H1 (cell line): ENCODE measurements around the gene MALT1. TPM values are rescaled to one million over a fixed set of nuclear protein-coding genes. Genes with fewer than 3 reads are reported as not detected.

ENCODE experiments used
- CTCF ChIP-seq, 3 experiments: IDR thresholded peaks; 1 replicate in 2 of 3; 2 replicates in 1 of 3; pipeline versions ENCODE4 v1.5.1 to v1.6.1; 2011; ENCODE audit warnings: low read length in 3 of 3, mild to moderate bottlenecking in 3 of 3, inconsistent platforms in 2 of 3, low read depth in 1 of 3, moderate library complexity in 1 of 3; ENCODE audit not compliant: insufficient read depth in 1 of 3; ENCODE audit errors: control extremely low read depth in 1 of 3
- HDAC2 ChIP-seq, 2 experiments: fragments of 300-600 bp in 1 of 2; sonication (generic) in 1 of 2; IDR thresholded peaks; 2 replicates each; pipeline ENCODE4 v1.6.1; 2011 to 2012; ENCODE audit warnings: low read depth in 2 of 2, low read length in 2 of 2, mild to moderate bottlenecking in 2 of 2, moderate library complexity in 2 of 2, borderline replicate concordance in 1 of 2, inconsistent platforms in 1 of 2
- NANOG ChIP-seq: IDR thresholded peaks from 2 replicates; pipeline ENCODE4 v1.6.1; 2011; ENCODE audit warnings: low read length, low read depth, mild to moderate bottlenecking, inconsistent platforms; ENCODE audit not compliant: insufficient read depth, poor library complexity, severe bottlenecking
- POLR2A ChIP-seq, 2 experiments: IDR thresholded peaks; 1 replicate in 1 of 2; 2 replicates in 1 of 2; pipeline ENCODE4 v1.6.1; 2011; ENCODE audit warnings: low read depth in 2 of 2, low read length in 2 of 2, mild to moderate bottlenecking in 2 of 2; ENCODE audit errors: control extremely low read depth in 1 of 2
- POU5F1 ChIP-seq: IDR thresholded peaks from 2 replicates; pipeline ENCODE4 v1.6.1; 2011; ENCODE audit warnings: low read depth, mild to moderate bottlenecking, low read length, moderate library complexity
- SRF ChIP-seq: IDR thresholded peaks from 2 replicates; pipeline ENCODE4 v1.6.1; 2011; ENCODE audit warnings: mild to moderate bottlenecking, low read depth, low read length, moderate library complexity
- polyA plus RNA-seq, 7 experiments: library from polyadenylated mRNA; depleted of rRNA in 3 of 7; stranded (reverse) in 5 of 7; unstranded in 2 of 7; fragments of >200 nt in 5 of 7; fragments of 200-250 nt in 2 of 7; gene quantifications; 1 replicate in 5 of 7; 2 replicates in 1 of 7; 4 replicates in 1 of 7; pipeline versions ENCODE4 v1.2.1 to v1.2.3, GENCODE V29; 2011 to 2013; ENCODE audit warnings: missing spikeins in 2 of 7, mixed read lengths in 2 of 7
- total RNA-seq: library from RNA; stranded (reverse); fragmentation: NEBNext Ultra II Directional; extraction: Animal tissue kit (Norgen Biotek cat#: 25700); gene quantifications from 2 replicates; pipeline ENCODE4 v1.2.1, GENCODE V29; 2021

The MALT1 gene
- total and polyA plus RNA-seq, 2 of the 8 experiments (the other 6 are each of a cell fraction or from before 2014, with no cell fraction given): 10.7 to 25.9 TPM

- no peak for TF ChIP-seq CTCF (IDR thresholded peaks at IDR 0.05; ENCODE audit: control extremely low read depth in 1 of 3, insufficient read depth in 1 of 3, low read depth in 1 of 3, low read length in 3 of 3)
- TF ChIP-seq NANOG: no peak
- no peak for TF ChIP-seq HDAC2 (IDR thresholded peaks at IDR 0.05; ENCODE audit: borderline replicate concordance in 1 of 2, low read depth in 2 of 2, low read length in 2 of 2)
- TF ChIP-seq POU5F1: no peak
- TF ChIP-seq POLR2A (IDR thresholded peaks at IDR 0.05; ENCODE audit: control extremely low read depth in 1 of 2, low read depth in 2 of 2, low read length in 2 of 2): no peak
- no peak for TF ChIP-seq SRF
Observed at GRCh38 chr18:58659691-58660090, 11.6 kb upstream of the MALT1 start (continued).
